HG02610 (cell line): ENCODE results near the gene NHERF1.

ENCODE experiments used
- ATAC-seq: cut with Tn5 transposase; IDR thresholded peaks from one replicate; pipeline ENCODE4 v1.9.1; 2021; ENCODE audit warnings: mild to moderate bottlenecking, moderate library complexity; ENCODE audit not compliant: unreplicated experiment

NHERF1 gene

DNA sequence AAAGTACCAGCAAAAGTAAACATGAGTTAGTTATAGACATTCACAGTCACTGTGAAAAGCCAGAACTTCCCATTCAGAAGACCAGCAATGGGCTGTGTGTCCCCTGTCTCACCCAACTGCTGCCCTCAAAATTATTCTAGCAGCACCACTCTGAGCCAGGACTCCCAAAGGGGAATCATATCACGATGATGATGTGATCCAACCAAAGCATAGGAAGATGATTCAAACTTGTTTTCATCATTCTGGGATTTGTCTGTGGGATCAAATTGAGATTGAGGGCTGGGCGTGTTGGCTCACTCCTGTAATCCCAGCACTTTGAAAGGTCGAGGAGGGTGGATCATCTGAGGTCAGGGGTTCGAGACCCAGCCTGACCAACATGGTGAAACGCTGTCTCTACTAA, 34.1 kb downstream of the NHERF1 start:
- ATAC-seq: no peak

DNA sequence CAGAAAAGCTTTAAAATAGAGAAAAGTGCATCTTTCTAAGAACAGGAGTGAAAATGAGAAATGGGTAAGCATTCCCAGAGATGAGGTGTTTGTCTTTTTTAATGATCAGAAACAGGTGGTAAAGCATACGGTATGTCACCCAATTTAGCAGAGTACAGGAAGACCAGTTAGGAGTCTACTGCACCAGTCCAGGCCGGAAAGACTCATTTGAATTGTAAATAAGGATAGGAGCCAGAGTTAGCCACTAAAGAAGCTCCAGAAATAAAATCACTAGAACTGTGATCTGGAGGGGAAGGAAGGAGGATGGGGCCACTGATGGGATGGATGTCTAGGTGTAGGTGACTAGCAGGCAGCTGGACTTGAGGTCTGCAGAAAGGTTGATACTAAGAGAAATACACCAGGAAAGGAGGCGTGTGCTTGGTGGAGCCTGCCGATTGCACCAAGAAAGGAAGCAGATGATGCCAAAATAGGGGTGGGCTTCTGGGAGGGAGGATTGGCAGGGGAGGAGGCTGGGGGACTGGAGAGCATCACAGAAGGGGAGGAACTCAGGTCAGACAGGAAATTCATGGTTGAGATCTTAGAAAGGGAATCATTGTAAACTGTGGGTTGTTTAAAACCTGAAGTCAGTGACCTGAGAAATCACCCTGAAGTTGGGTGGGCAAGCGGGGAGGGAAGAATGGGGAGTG, 35.8 kb downstream of the NHERF1 start:
- no peak for ATAC-seq

DNA sequence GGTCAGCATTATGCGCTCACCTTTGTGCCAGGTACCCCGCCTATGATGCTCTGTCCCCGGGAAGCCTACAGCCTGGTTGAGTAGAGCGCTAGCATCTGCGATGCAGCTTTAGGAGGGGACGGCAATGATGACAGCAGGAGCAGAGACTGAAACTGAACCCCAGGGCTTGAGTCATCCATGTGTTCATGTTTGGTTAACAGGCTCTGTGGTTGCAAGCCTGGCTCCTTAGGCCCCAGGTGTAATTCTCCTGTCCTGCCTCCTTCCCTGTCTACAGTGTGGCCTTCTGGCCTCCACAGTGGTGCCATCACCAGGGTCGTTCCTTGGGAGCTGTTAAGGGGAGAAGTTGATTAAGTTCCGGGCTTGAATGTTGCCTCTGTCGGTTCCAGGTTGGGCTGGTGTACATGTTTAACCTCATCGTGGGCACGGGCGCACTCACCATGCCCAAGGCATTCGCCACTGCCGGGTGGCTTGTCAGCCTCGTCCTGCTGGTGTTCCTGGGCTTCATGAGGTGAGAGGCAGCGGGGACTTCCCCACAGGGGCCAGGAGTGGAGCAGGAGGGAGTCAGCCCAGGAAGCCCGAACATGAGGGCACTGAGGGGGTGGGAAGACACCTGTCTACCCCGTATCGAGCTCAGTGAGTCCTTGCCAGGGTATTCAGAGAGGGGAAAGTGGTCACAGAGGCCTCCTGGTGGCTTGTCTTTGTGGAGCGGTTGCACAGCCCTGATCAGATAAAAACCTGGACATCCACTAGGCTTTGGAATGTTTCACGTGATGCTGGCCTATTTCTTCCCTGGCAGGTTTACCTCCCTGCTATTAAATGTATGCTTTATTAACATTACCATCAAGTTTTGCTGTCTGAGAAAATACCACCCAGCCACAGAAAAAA, 36.9 kb downstream of the NHERF1 start:
- ATAC-seq: no peak

DNA sequence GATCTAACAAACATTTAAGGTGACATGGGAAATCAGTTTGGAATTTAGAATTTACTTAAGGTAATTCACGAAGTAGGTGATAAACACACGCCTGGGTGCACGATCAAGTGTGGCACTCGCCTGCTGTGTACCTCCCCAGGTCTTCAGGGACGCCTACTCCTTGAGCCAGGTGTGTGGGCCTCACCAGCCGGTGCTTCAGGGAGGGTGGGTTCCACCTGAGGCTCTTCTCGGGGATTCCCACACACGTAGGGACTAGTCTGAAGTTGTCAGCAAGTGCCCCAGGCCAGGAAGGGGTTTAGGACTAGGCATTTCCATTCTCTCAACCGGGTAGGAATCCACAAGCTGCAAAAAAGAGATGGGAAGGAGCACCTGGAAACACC, 37.5 kb downstream of the NHERF1 start:
- ATAC-seq: no peak

DNA sequence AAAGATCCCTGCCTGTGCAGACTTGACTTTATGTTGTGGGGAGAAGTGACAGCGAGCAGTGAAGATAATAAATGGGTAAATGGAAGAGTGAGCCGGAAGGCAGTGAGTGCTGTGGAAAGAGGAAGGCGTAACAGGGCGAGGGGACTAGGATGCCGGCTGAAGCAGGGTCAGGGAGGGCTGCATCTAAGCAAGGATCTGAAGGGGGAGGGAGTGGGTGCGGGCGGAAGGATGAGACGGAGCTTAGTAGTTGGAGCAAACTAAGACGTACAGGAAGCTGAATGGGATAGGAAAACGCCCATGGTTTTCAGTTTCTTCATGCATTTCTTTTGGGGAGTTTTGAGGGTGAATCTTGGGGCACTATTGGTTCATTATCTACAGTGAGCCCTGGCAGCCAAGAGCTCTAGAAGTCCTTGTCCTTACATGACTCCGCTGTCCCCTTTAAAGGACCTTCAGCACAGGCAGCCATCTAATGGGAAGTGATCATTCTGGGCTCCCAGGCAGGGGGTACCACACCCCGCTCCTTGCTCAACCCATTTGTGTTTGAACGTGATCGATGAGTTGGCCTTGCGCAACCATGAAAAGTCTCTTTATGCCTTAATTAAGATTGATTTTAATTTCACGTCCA, 38.1 kb downstream of the NHERF1 start:
- no peak for ATAC-seq

DNA sequence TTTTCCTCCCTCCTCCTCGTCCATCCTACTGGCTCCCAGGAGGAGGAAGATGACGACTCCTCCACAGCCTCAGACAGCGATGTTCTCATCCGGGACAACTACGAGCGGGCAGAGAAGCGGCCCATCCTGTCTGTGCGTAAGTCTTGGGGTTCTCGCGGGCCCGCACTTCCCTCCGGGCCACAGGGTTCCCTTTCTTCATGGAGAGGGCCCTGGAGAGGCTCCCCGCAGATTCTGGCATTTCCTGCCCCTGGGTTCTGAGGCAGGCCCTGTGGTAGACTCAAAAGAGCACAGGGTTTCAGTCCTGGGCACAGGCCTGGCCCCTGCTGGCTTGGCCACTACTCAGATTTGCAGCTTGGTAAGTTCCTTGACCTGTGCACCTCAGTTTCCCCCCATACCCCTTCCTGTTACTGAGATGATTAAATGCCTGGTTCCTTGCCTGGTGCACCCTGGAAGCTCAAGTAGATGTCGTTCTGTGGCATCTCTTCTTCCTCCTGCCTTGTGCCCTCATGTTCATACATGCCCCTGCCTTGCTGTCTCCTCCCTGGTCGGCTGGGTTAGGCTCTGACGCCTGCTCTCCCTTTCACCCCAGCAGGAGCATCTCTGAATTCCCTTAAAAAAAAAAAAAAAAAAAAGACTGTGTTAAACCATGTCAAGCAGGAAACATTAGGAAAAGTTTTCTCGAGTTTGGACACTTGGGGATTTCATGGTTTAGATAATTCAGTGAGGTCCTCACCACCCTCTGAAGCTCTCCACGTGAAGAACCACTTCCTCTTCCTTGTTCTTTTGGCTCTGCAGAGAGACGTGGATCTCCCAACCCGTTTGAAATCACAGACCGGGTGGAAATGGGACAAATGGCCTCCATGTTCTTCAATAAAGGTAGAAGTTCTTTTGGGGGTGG, 42.0 kb downstream of the NHERF1 start:
- ATAC-seq: no peak

DNA sequence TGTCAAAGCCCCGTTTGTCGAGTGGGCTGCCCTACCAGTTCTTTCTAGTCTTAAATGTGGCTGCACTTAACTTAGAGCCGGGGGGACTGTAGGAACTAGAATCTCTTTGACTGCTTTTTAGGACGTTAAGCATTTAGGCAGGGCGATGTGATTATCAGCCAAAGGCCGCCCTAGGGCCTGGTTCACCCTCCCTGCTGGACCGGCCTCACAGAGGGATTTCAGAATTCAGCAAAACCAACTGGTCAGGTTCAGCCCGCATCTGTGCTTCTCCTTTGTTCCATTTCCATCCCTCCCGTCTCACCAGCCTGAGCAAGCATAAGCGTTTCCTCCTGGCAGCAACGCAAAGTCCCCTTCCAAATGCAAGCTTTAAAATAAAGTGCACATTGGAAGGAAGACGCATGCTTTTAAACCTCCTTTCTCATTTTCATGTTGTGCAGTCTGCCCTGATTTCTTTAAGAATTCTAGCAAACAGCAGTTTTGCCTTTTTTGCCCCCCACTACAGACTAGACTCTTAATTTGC, 44.2 kb downstream of the NHERF1 start:
- no peak for ATAC-seq

DNA sequence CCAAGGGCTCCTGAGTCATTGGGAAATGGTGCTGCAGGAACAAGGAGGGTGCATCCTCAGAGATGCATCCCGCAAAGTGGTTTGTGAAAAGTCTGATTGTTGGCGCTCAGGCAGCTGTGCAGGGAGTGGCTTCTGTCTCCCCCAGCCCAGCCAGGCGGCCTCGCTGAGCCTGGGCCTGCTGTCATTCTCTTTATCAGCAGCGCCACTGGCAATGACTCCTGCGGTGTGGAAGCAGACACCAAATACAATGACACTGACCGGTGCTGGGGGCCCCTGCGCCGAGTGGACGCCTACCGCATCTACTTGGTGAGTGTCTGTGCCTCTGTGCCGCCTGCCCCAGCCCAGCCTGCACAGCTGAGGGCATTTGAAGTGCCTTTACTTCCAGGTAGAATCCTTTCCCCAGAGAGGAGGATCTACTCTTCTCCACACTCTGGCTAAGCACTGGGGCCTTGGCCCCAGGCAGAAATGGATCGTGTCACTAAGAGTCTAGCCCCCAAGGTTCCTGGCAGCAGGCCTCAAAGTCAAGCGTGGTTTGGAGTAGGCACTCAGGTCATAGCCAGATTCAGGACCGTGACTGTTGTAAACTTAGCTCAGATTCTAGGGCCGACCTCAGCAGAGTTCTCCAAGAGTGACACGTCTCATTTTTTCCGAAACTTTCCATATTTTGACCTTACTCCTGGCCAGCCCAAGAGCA, 47.0 kb downstream of the NHERF1 start:
- no peak for ATAC-seq

DNA sequence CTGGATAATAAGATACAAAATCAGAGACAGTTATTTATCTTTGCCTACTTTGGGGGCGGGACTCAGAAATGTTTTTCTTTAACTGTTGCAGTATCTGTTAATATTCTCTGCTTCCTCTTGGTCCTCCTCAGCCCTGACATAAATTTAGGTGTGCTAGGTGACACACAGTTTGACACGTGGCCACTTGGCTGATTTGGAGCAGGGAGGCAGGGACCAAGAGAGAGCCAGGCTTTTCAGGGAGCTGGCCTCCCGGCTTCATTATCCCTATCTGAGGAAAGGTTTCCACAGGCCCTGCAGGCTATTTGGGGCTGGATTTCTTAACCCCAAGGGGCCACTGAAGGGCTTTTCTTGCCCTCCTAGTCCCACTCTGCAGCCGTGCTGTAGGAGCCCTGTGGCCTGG, 47.8 kb downstream of the NHERF1 start:
- ATAC-seq: no peak

DNA sequence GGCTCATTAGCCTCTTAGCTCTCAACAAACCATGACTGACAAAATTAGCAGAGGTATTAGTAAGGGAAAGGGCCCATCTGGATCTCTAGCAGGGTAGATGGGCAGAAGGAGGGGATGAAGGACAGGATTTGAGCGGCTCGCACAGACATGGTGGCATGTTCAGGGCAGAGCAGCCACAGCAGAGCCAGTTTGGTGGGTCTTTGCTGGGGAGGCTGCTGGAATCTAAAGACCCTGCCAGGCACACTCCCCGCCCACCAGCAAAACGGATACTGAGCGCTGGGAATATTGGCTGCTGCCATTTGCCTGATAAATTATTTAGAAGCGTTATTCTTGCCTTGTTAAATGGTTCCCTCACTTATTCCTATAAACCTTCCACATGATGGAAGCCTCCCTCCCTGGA, 48.4 kb downstream of the NHERF1 start:
- no peak for ATAC-seq

DNA sequence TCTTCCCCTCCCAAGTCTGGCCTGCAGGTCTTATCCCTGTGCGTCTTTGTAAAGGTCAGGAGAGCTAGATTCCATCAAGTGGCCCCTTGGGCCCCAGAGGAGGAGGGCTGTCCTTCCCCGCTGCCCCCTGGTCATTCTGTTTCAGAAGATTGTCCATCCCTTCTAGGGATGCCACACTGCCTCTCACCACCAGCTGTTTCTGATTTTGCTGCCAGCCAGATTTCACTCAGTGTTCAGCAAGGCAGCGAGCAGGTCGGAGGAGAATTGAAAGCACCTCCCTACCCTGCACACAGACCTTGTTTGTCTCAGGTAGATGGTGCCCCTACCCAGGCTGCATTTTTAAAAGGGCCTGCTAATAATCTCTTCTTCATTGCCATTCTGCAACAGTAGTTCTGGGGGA, 49.4 kb downstream of the NHERF1 start:
- no peak for ATAC-seq

DNA sequence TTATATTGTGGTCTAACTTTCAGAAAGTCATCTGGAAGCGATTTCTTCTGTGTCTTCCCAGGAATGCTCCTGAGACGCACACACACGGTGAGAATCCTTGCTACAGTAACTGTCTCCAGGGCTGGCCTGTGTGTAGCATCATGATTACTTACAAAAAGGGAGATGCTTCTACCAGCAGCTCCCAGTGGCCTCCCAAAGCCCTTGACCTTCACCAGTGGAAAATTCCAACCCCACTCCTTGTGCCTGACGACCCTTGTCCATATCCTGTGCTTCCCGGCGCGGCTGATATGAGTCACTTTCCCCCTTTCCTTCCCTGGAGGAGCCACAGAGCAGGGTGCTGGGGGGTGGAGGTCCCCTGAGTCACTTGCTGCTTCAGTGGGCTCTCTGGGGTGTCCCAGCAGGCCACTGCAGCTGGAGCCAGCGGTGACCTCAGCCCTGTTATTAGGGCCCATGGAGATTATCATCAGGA, 49.8 kb downstream of the NHERF1 start:
- no peak for ATAC-seq

DNA sequence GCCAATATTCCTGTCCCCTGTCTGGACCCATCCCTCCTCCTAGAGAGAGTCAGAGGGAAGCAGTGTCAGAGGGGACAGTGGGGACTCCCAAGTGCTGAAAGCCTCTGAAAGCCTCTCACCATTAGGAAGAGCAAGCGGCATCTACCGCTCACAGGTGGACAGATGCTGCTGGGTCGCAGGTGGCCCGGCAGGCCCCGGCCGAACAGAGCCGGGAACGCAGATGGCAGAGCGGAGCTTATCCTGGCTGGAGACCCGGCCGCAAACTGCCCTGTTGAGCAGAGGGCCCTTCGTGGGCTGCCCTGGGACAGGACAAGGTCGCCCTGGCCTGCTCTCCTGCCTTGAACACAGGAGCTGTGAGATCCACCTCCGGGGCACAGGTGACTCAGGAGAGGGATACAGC, 50.7 kb downstream of the NHERF1 start:
- no peak for ATAC-seq

DNA sequence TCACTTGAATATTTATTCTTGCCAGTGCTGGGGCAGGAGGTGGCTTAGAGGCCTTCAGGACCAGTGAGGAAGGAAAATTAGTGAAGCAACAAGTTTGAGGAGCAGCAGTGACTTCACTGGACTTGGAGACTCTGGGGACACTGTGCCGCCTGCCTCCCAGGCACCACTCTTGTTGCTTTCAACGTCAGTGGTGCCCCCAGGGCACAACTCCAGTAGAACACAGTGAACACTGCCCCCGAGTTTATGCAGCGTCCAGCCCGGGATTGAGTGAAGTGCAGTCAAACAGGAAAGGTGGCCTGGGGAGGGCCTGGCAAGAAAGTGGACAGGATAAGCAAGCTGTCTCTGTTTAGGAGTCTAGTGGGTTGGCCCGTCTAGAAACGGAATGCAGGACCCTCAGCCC, 52.1 kb downstream of the NHERF1 start:
- ATAC-seq: no peak

DNA sequence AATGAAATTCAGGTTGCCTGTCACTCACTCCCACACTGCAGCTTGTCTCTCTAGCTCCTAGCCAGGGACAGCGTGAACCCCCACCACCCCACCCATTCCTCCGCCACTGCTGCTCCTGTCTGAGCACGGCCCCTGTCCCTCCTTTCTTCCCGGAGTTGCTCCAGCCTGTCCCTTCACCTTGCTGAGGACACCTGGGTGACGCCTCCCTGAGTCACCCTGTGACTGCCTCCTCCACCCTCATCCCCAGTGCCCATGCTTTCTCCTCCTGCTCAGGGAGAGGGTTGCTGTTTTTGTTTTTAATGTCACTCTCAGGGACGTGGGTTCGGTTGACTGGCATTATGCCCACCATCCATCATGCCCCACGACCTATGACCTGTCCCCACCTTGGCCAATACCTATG, 53.5 kb downstream of the NHERF1 start:
- ATAC-seq: no peak

DNA sequence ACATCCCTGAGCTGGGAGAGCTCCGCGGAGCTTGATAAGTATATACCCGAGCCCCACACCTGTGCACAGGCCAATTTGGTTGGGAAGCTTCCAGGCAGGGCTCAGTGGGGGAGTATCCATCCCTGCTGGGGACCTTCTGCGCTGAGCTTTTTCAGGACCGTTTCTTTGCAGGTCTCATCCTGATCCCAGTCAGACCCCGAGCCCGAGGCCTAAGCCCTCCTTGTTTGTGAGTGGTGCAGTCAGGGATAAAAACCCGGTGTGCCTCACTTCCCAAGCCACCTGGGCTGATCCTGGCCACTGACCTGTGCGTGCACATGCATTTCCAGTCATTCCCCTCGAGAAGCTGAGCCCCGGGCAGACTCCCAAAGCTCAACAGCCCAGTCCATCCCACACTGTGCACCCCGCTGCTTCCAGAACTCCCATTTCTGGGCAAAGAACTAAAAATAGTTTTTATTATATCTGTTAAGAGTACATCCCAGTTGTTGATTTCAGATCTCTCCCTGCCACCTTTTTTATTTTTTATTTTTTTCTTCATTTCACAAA, 55.0 kb downstream of the NHERF1 start:
- no peak for ATAC-seq

DNA sequence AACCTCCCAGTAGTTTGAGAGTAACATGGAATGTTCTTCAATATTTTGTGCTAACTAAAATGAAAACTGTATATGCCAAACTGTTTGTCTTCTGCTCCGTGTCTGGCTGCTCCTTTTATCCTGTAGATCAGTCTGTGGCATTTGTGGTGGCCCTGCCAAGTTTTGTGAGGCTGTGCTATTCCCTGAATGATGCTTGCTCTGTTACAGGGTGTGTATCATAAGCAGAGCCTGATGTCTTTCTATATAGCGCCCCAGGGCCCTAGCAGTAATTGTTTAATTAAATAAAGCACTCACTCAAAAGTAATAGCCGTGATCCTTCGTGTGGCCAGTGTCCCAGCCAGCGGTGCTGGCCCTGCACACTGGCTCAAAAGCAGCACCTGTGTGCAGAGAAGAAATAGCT, 55.5 kb downstream of the NHERF1 start:
- no peak for ATAC-seq

DNA sequence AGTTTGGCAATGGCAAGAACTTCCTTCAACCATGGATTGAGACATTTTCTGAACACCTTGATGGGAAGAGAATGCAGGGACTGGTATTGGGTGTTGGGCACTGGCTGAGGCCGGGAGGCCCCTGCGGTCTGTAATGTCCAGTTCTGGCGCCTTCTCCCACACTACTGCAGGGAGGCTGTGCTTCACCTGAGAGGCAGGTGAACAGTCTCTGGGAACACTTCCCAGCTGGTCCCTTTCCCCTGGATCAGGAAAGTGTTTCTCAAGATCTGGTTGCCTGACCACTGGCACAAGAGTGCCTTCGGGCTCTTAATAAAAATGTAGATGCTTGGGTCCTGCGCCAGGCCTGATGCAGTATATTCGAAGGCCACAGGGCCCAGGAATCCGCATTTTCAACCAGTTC, 56.3 kb downstream of the NHERF1 start:
- no peak for ATAC-seq

DNA sequence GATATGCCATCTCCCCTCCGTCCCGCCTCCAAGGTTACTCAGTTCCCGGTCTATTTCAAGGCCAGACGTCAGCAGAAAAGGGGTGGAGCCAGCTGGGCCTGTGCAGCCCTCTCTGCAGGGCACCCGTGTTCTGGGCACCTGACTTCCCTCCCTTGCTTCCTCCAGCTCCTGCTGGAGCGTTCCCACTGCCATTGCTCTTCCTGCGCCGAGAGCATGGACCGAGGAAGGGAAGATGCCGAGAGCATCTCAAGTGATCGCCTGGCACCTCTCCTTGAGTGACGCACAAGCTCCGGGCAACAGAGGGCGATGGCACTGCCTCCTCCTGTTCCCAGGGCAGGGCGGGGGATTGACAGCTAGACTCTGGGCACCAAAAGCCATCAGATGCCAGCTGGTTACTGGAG, 57.2 kb downstream of the NHERF1 start:
- no peak for ATAC-seq

DNA sequence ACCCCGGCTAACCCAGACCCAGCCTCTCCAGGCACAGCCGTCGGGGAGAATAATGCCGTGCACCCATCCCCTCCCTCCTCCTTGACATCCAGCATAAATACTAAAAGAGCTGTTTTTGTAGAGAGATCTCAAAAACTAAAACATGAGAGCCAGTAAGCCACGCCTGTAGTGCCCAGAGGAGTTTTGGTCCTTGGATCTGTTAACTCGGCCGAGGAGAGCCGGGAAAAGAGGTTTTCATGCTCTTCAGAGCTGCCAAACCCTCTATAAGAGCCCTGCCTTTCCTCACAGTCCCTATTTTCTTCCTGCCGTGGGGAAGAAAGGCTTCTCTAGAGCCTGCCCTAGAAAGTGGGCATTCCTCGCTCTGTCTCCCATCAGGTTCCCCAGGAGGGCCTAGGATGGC, 57.9 kb downstream of the NHERF1 start:
- ATAC-seq: no peak
